ENCODE measurements around the gene LIN54.

Gene LIN54

GRCh38 chr4:82981138-82981537 is 29.5 kb downstream of the LIN54 start:
- H3K4me1 ChIP-seq (ENCODE audit: insufficient read depth, low read length) = no peaks in the 10 kb centered on the region
- H3K27me3 ChIP-seq (ENCODE audit: insufficient read depth, low read length) = no peaks in the 10 kb centered on the region
- H3K27ac ChIP-seq (ENCODE audit: low read length) = no peak overlapping the region
- H3K9me3 ChIP-seq (ENCODE audit: insufficient read depth, low read depth, low read length) = no peaks in the 10 kb centered on the region
- no peaks in the 10 kb centered on the region for H3K36me3 ChIP-seq (ENCODE audit: insufficient read depth, low read depth, low read length)
- H3K4me3 ChIP-seq (ENCODE audit: low read length) = no peak overlapping the region
- no peak overlapping the region for H3K9ac ChIP-seq (ENCODE audit: low read depth, low read length)

DNA sequence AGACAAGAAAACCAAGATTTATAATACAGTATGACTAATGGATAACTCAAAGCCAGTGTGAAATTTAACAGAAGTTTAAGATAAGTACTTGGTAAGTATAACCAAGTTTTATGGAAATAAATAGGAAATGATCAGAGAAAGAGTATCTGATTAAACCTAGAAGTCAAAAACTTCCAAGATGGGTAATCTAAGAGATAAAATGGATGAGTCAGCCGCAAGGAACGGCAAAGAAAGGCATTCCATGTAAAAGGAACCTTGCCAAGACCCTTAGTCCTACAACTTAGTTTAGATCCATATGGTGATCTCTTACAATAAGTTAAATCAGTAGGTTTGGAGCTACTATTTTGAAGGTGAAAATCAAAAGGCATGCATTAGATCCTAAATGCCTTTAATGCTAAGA is 34.8 kb downstream of the LIN54 start:
- no peak overlapping the region for H3K27ac ChIP-seq (ENCODE audit: low read length)
- H3K36me3 ChIP-seq (ENCODE audit: insufficient read depth, low read depth, low read length) = no peaks in the 10 kb centered on the region
- no peaks in the 10 kb centered on the region for H3K27me3 ChIP-seq (ENCODE audit: insufficient read depth, low read length)
- no peak overlapping the region for H3K4me3 ChIP-seq (ENCODE audit: low read length)
- no peaks in the 10 kb centered on the region for H3K9me3 ChIP-seq (ENCODE audit: insufficient read depth, low read depth, low read length)
- no peaks in the 10 kb centered on the region for H3K4me1 ChIP-seq (ENCODE audit: insufficient read depth, low read length)
- no peak overlapping the region for H3K9ac ChIP-seq (ENCODE audit: low read depth, low read length)

GRCh38 chr4:82969414-82969813 is 41.2 kb downstream of the LIN54 start:
- H3K27me3 ChIP-seq (ENCODE audit: insufficient read depth, low read length) = no peaks in the 10 kb centered on the region
- H3K4me3 ChIP-seq (ENCODE audit: low read length) = no peak overlapping the region
- no peak overlapping the region for H3K9ac ChIP-seq (ENCODE audit: low read depth, low read length)
- no peak overlapping the region for H3K27ac ChIP-seq (ENCODE audit: low read length)
- H3K9me3 ChIP-seq (ENCODE audit: insufficient read depth, low read depth, low read length) = no peaks in the 10 kb centered on the region
- no peaks in the 10 kb centered on the region for H3K4me1 ChIP-seq (ENCODE audit: insufficient read depth, low read length)
- peaks cover 6% of the 10 kb centered on the region; the same call in 1 of the 2 replicates for H3K36me3 ChIP-seq (ENCODE audit: insufficient read depth, low read depth, low read length)

GRCh38 chr4:82968972-82969371 is 41.7 kb downstream of the LIN54 start:
- H3K9me3 ChIP-seq (ENCODE audit: insufficient read depth, low read depth, low read length) = no peaks in the 10 kb centered on the region
- H3K4me1 ChIP-seq (ENCODE audit: insufficient read depth, low read length) = no peaks in the 10 kb centered on the region
- H3K36me3 ChIP-seq (ENCODE audit: insufficient read depth, low read depth, low read length) = peaks cover 6% of the 10 kb centered on the region; the same call in 1 of the 2 replicates
- H3K27ac ChIP-seq (ENCODE audit: low read length) = no peak overlapping the region
- no peaks in the 10 kb centered on the region for H3K27me3 ChIP-seq (ENCODE audit: insufficient read depth, low read length)
- H3K4me3 ChIP-seq (ENCODE audit: low read length) = no peak overlapping the region
- H3K9ac ChIP-seq (ENCODE audit: low read depth, low read length) = no peak overlapping the region

- Histone ChIP-seq H3K27ac (ENCODE audit: low read length) (no peak overlapping the region), H3K36me3 (ENCODE audit: insufficient read depth, low read depth, low read length) (peaks cover 6% of the 10 kb centered on the region; the same call in 1 of the 2 replicates), H3K9ac (ENCODE audit: low read depth, low read length) (no peak overlapping the region), H3K4me3 (ENCODE audit: low read length) (no peak overlapping the region), H3K9me3 (ENCODE audit: insufficient read depth, low read depth, low read length) (no peaks in the 10 kb centered on the region), H3K4me1 (ENCODE audit: insufficient read depth, low read length) (no peaks in the 10 kb centered on the region), H3K27me3 (ENCODE audit: insufficient read depth, low read length) (no peaks in the 10 kb centered on the region)
These were observed 44.9 kb downstream of the LIN54 start for GRCh38 chr4:82965763-82966162.

DNA sequence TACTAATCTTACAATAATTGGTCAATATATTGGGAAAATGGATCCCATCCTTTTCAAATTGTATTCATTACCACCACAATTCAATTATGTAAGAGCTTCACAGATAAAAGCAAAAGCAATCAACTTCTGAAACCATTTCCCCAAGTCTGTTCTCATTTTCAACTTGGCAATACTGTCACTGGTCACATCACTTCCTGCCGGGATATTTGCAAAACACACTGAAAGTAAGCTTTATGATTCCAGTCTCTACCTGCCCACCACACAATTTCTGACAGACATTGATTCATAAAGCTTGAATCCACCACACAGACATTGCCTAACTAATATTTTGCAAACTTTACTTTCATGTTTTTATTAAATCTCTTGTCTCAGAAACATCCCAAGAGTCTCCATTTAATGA is 53.6 kb downstream of the LIN54 start:
- no peaks in the 10 kb centered on the region for H3K9me3 ChIP-seq (ENCODE audit: insufficient read depth, low read depth, low read length)
- H3K4me3 ChIP-seq (ENCODE audit: low read length) = no peak overlapping the region
- H3K4me1 ChIP-seq (ENCODE audit: insufficient read depth, low read length) = no peaks in the 10 kb centered on the region
- no peak overlapping the region for H3K27ac ChIP-seq (ENCODE audit: low read length)
- no peaks in the 10 kb centered on the region; the same call in 1 of the 2 replicates for H3K36me3 ChIP-seq (ENCODE audit: insufficient read depth, low read depth, low read length)
- no peaks in the 10 kb centered on the region for H3K27me3 ChIP-seq (ENCODE audit: insufficient read depth, low read length)
- H3K9ac ChIP-seq (ENCODE audit: low read depth, low read length) = no peak overlapping the region

DNA sequence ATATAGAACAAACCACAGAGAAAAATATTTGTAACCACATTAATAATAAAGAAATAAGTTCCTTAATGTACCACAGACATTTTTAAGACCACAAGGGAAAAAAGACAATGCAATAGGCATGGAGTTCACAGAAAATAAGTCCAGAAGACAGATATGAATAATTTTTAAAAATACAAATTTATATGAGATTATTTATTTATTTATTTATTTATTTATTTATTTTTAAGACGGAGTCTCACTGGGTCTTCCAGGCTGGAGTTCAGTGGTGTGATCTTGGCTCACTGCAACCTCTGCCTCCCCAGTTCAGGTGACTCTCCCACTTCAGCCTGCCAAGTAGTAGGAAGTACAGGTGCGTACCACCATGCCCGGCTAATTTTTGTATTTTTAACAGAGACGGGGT is 56.4 kb downstream of the LIN54 start:
- Histone ChIP-seq H3K9ac (ENCODE audit: low read depth, low read length) (no peak overlapping the region), H3K36me3 (ENCODE audit: insufficient read depth, low read depth, low read length) (no peaks in the 10 kb centered on the region), H3K4me1 (ENCODE audit: insufficient read depth, low read length) (no peaks in the 10 kb centered on the region), H3K4me3 (ENCODE audit: low read length) (no peak overlapping the region), H3K9me3 (ENCODE audit: insufficient read depth, low read depth, low read length) (no peaks in the 10 kb centered on the region), H3K27me3 (ENCODE audit: insufficient read depth, low read length) (no peaks in the 10 kb centered on the region), H3K27ac (ENCODE audit: low read length) (no peak overlapping the region)

- Histone ChIP-seq H3K27ac (ENCODE audit: low read length) (no peak overlapping the region), H3K9me3 (ENCODE audit: insufficient read depth, low read depth, low read length) (no peaks in the 10 kb centered on the region), H3K27me3 (ENCODE audit: insufficient read depth, low read length) (no peaks in the 10 kb centered on the region), H3K9ac (ENCODE audit: low read depth, low read length) (no peak overlapping the region), H3K36me3 (ENCODE audit: insufficient read depth, low read depth, low read length) (0 out of 2 replicates have a peak, but pooled peaks cover under 1% of the 10 kb centered on the region), H3K4me1 (ENCODE audit: insufficient read depth, low read length) (no peaks in the 10 kb centered on the region), H3K4me3 (ENCODE audit: low read length) (no peak overlapping the region)
These were observed 59.4 kb downstream of the LIN54 start for GRCh38 chr4:82951196-82951595.

DNA sequence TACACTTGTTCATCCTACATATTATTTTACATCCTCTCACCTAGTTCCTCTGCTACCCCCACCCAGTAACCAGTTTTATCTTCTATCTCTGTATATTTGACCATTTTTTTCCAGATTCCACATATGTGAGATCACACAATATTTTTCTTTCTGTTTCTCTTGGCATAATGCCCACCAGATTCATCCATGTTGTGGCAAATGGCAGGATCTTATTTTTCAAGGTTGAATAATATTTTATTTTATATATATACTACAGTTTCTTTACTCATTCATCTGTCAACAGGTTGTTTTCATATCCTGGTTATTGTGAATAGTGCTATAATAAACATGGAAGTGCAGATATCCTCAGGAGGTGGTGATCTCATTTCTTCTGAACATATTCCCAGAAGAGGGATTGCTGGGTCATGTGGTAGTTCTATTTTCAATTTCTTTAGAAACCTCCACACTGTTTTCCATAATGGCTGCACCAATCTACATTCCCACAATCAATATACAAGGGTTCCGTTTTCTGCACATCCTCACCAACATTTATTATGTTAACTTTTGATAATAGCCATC is 61.9 kb downstream of the LIN54 start:
- H3K9ac ChIP-seq (ENCODE audit: low read depth, low read length) = no peak overlapping the region
- H3K9me3 ChIP-seq (ENCODE audit: insufficient read depth, low read depth, low read length) = no peaks in the 10 kb centered on the region
- H3K4me1 ChIP-seq (ENCODE audit: insufficient read depth, low read length) = no peaks in the 10 kb centered on the region
- 0 out of 2 replicates have a peak, but pooled peaks cover 3% of the 10 kb centered on the region for H3K36me3 ChIP-seq (ENCODE audit: insufficient read depth, low read depth, low read length)
- no peaks in the 10 kb centered on the region for H3K27me3 ChIP-seq (ENCODE audit: insufficient read depth, low read length)
- H3K27ac ChIP-seq (ENCODE audit: low read length) = no peak overlapping the region
- no peak overlapping the region for H3K4me3 ChIP-seq (ENCODE audit: low read length)

- Histone ChIP-seq H3K9ac (ENCODE audit: low read depth, low read length) (no peak overlapping the region), H3K9me3 (ENCODE audit: insufficient read depth, low read depth, low read length) (no peaks in the 10 kb centered on the region), H3K4me1 (ENCODE audit: insufficient read depth, low read length) (no peaks in the 10 kb centered on the region), H3K4me3 (ENCODE audit: low read length) (no peak overlapping the region), H3K27ac (ENCODE audit: low read length) (no peak overlapping the region), H3K27me3 (ENCODE audit: insufficient read depth, low read length) (no peaks in the 10 kb centered on the region), H3K36me3 (ENCODE audit: insufficient read depth, low read depth, low read length) (0 out of 2 replicates have a peak, but pooled peaks cover 3% of the 10 kb centered on the region)
These were observed 63.1 kb downstream of the LIN54 start for GRCh38 chr4:82947498-82947897.

- no peaks in the 10 kb centered on the region for H3K9me3 ChIP-seq (ENCODE audit: insufficient read depth, low read depth, low read length)
- no peak overlapping the region for H3K9ac ChIP-seq (ENCODE audit: low read depth, low read length)
- peaks cover 41% of the 10 kb centered on the region for H3K36me3 ChIP-seq (ENCODE audit: insufficient read depth, low read depth, low read length)
- H3K27me3 ChIP-seq (ENCODE audit: insufficient read depth, low read length) = no peaks in the 10 kb centered on the region
- H3K4me1 ChIP-seq (ENCODE audit: insufficient read depth, low read length) = no peaks in the 10 kb centered on the region
- no peak overlapping the region for H3K27ac ChIP-seq (ENCODE audit: low read length)
- H3K4me3 ChIP-seq (ENCODE audit: low read length) = no peak overlapping the region
These were observed 71.2 kb downstream of the LIN54 start for GRCh38 chr4:82939414-82939813.

DNA sequence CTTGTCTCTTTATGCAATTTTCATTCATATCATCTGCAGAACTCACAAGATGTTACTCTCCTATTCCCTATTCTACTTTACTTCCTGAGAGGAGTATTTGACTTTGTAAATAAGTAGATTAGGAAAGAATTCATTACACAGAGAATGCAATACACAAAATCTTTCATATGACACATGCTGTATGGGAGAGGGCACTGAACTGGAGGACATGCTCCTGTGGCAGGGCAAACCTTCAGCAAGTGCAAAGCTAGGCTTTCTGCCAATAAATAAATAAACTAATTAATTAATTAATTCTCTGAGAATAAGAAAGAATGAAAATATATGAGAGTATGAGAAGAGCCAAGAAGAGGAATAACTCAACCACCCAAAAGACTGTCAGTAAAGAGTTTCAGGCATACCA is 76.2 kb downstream of the LIN54 start:
- Histone ChIP-seq H3K36me3 (ENCODE audit: insufficient read depth, low read depth, low read length) (peaks cover 38% of the 10 kb centered on the region), H3K27ac (ENCODE audit: low read length) (no peak overlapping the region), H3K9ac (ENCODE audit: low read depth, low read length) (no peak overlapping the region), H3K4me1 (ENCODE audit: insufficient read depth, low read length) (no peaks in the 10 kb centered on the region), H3K4me3 (ENCODE audit: low read length) (no peak overlapping the region), H3K27me3 (ENCODE audit: insufficient read depth, low read length) (no peaks in the 10 kb centered on the region), H3K9me3 (ENCODE audit: insufficient read depth, low read depth, low read length) (no peaks in the 10 kb centered on the region)
